Activated CD4-positive, CD25-positive, alpha-beta regulatory T cell treated with anti-CD3 and anti-CD28 coated beads, Interleukin-2, amount 50 U/mL, for 16 hours (primary cell): ENCODE results near the gene TBL1XR1.
"Not testable (repeated sequence)": the region's sequence is repeated elsewhere in the genome, so short reads cannot be mapped to it uniquely, and the experiment has no call there.

Experiments
- DNase-seq: peaks from one replicate; pipeline ENCODE4 v3.0.0-alpha.2; 2020; ENCODE audit warnings: low read depth, low spot score

TBL1XR1 gene

DNA sequence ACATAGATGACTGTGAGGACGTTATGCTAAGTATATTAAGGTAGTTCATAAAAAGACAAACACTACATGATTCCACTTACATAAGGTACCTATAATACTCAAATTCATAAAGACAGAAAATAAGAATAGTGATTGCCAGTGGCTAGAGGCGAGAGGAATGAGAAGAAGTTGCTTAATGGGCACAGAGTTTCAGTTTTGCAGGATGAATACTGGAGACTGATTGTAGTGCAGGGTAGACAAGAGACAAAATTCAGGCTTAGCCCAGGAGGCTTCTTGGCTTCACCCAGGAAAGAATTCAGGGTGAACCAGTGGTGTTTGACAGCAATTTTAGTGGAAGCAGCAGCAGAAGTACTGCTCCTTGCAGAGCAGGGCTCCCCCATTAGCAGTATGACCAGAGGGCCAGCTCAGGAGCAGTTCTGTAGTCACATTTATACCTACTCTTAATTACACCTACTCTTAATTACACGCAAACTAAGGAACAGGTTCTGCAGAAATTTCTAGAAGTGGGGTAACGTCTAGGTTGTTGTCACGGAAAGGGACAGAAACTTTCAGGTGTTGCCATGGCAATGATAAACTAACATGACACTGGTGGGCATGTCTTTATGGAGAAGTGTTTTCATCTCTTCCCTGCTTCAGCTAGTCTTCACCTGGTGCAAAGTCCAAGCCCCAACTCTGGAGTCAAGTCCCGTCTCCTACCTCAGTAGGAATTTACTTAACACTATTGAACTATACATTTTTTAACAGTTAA is 55.2 kb downstream of the TBL1XR1 start:
- DNase-seq, result no peak

DNA sequence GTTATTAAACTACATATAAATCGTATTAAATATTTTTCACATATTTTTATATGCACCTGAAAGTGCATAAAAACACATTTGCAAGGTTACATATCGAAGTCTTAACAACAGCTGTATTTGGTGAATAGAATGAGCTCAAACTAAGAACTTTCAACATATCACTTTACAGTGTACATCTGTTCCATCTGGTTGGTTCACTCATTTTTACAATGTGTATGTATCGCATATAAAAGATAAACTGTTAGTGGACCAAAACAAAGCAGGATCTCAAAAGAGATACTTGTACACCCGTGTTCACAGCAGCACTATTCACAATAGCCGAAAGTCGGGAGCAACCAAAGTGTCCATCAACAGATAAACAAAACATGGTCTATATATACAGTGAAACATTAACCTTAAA is 55.8 kb downstream of the TBL1XR1 start:
- no peak for DNase-seq

DNA sequence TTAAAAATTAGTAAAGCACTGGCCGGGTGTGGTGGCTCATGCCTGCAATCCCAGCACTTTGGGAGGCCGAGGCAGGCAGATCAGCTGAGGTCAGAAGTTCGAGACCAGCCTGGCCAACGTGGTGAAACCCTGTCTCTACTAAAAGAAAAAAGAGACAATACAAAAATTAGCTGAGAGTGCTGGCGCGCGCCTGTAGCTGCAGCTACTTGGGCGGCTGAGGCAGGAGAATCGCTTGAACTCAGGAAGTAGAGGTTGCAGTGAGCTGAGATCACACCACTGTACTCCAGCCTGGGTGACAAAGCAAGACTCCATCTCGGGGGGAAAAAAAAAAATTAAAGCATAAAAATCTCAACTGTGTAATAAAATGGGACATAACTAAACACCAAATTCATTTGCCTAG is 58.1 kb downstream of the TBL1XR1 start:
- DNase-seq, result not testable (repeated sequence)

DNA sequence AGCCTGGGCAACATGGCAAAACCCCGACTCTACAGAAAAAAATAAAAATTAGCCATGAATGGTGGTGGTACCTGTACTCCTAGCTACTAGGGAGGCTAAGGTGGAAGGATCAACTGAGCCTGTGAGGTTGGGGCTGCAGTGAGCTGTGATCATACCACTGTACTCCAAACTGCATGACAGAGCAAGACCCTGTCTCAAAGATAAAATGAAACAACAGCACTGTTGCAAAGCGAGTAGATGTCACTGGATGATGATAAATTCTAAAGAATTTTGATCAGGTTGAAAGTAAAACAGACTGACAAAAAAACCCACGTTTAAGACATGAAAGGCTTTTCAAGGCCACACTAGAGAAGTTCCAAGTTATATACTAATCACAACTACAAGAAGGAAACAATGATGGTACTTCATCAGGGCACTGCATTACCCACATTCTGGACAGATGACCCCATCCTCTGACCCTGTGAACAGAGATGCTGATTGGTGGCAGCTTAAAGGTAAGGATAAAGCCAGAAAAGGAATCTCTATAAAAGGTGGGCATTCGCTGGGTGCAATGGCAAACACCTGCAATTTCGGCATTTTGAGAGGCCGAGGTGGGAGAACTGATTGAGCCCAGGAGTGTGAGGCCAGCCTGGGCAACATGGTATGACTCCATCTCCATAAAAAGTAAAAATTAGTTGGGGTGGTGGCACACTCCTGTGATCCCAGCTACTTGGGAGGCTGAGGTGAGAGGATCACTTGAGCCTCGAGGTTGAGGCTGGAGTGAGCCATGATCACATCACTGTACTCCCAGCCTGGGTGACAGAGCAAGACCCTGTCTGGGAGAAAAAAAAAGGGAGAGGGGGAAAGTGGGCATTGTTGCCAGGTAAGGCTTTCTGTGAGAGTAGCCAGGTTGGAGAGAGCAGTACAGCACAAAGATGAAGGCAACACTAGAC is 59.2 kb downstream of the TBL1XR1 start:
- no peak for DNase-seq

DNA sequence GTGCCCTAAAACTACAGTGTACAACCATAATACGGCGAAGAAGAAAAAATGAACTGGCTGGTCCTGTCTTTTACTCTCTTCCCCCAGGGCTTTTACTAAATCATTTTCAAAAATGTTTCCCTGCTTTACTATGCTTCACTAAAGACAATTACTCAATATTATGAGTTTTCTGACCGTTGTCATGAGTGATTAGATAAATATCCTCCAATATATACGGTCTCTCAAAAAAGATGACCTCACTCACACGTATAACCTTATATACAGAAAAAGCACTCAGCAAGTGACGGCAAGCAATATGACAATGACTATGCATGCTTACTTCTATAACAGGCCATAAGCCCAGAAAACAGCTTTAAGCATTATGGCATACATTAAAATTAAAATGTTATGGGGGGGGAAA is 60.5 kb downstream of the TBL1XR1 start:
- no peak for DNase-seq

DNA sequence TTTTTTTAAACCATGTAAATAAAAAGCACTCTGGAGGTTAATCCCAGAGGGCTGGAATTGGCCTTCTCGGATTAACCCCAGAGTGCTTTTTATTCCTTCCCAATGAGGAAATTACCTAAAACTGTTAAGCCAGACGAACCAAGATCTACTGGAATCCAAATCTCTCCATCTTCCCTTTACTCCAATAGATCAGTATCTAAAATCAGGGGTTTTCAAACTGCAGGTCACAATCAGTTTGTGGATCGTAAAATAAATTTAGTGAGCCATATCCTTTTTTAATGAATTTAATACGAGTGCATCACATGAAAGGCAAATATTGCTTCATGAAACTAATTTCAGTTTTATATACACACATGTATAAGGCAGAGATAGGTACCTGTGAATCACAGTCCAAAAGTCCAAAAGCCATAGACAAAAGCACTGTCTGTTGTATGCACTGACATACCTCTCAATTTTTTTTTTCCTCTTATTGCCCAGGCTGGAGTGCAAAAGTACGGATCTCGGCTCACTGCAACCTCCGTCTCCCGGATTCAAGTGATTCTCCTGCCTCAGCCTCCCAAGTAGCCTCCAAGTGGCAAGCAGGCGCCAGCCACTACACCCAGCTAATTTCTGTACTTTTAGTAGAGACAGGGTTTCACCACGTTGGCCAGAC is 61.3 kb downstream of the TBL1XR1 start:
- no peak for DNase-seq

DNA sequence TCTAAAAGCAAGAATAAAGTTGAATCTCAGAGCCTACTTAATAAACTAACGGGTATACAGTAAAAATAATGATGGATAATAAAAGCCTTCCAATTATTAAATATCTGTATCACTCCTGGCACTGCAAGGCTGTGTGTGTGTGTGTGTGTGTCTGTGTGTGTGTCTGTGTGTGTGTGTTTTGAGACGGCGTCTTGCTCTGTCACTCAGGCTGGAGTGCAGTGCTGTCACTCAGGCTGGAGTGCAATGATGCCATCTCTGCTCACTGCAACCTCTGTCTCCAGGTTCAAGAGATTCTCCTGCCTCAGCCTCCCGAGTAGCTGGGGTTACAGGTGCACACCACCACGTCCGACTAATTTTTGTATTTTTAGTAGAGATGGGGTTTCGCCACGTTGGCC is 62.5 kb downstream of the TBL1XR1 start:
- no peak for DNase-seq

DNA sequence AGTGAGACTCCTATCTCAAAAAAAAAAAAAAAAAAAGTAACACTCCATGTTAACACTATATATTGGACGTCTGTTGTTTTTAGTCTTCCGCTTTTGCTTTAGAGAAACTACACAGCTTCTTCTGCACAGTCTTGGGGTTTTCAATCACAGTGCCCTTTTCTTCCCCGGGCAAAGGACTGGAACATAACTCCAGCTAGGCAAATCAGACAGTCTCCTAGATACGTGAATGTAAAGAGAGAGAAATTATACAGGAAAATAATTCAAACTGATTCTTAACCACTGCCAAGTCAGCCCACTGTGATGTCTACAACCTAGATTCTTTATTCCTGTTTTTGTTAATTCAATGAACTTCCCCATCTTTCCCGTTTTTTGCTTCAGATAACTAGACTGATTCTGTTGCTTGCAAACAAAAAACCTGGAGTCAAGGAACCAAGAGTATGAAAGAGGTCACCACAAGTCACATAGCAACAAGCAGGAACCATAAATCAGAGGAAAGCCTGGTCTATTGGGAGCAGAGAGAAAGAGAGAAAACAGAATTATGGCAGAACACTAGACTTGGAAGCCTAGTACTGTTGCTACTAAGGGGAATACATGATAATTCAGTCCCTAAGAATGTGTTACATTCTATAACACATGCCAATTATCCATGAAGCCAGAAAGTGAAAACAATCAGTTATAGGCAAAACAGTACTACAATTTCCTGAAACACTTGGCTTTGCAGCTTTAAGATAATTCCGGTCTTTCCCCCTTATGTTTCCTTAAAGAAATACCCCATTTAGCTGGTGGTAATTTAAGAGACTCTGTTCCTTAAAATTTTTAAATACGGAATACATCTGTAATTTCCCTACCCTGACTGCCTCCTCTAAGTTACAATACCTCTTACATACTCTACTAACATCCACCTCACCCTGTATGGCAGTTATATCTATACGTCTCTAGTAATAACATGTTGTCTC is 63.1 kb downstream of the TBL1XR1 start:
- DNase-seq, result no peak

DNA sequence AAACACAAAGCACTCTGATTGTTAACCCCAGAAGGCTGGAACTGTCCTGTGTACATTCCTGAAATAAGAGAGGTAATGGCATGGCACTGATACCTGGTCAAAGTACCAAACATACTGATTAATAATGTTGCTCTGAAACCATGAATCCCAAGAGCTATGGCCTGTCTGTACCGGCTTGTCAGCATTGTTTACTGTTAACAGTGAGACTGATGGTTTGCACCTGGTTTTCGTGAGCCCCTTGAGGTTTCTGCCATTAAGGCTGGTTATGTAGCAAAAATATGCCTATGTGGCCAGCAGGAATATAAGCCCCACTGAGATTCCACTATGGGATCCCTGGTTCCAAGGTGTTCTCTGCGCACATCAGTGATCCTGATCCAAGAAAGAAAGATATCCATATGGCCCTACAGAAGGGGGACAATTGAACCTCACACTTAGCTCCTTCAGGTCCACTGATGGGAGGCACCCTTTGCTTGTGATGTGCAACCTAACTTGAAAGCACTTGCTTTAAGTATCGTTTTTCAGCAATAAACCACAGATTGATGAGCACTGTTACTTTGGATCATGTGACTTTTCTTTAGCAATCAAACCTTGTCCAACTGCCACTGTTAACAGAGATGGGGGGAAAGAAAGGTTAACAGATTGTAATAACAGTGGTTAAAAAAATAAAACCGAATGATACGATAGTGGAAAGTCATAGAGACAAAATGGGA is 65.2 kb downstream of the TBL1XR1 start:
- no peak for DNase-seq

DNA sequence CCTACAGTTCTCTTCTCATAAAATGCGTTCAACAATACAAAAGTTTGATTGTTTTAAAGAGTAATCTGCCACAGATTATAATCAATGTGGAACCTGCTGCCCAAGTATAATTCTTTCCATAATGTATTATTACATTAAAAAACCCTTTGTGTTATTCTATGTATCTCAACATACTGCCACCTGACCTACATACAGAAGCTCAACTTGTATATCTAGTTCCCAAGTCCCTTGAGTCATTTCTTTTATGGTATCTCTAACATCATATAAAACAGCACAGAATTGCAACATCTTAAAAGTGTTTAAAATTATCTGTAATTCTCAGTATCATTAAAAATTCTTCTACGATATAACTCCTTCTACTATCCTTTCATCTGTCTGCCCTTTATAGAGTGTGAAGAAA is 70.3 kb downstream of the TBL1XR1 start:
- no peak for DNase-seq

DNA sequence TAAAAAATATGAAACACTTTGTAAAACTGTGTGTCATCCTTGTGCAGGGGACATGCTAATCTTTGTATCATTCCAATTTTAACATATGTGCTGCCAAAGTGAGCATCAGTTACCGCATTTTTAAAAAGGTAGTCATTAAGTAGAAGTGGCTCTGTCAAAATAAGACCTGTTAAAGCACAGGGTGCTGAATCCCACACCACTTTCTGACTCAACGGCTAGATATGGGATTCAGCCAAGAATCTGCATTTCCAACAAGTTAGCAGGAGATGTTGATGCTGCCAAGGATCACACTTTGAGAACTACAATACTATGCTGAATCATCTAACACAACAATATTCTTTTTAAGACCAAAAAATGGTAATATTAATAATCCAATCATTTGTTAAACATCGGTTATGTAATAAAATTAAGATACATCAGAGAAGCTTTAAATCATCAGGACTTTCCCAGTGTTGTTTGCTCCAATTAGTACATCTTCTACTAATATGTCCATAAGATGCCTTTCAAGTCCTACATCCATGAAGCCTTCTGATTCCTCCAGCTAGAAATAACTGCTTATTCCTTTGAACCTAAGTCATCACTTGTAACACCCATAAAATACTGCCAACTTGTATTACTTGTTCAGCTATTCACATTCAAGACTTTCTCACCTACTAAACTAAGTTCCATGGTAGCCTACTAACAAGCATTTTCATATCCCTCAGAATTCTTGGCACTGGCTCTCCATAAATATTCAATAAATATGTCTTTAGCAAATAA is 71.1 kb downstream of the TBL1XR1 start:
- no peak for DNase-seq

DNA sequence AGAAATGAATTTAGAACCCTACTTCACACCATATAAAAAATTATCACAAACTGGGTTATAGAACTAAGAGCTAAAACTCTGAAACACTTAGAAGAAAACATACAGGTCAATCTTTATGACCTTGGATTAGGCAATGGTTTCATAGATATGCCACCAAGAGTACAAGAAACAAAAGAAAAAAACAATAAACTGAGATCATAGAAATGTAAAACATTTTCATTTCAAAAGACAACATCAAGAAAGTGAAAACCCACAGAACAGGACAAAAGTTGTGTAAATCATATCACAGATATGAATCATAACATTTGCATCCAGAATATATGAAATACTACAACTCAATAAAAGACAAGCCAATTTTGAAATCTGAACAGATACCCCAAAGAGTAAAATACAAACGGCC is 72.4 kb downstream of the TBL1XR1 start:
- no peak for DNase-seq

DNA sequence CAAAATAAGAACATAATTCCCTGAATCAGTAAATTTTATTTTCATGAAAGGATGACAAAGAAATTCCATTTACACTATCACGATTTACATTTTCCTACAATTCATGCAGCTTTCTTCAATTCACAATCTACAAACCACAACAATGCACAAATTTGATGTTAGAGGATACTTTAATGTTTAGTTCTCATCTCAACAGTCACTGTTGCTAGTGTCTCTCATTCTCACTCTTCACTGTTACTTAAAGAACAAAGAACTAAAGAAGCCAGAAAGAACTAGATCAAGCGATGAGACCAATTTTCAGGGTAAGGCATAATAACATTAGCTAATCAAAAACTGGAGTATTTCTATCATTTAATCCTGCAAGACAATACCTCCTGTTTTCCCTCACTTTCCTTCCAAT is 73.5 kb downstream of the TBL1XR1 start:
- no peak for DNase-seq

DNA sequence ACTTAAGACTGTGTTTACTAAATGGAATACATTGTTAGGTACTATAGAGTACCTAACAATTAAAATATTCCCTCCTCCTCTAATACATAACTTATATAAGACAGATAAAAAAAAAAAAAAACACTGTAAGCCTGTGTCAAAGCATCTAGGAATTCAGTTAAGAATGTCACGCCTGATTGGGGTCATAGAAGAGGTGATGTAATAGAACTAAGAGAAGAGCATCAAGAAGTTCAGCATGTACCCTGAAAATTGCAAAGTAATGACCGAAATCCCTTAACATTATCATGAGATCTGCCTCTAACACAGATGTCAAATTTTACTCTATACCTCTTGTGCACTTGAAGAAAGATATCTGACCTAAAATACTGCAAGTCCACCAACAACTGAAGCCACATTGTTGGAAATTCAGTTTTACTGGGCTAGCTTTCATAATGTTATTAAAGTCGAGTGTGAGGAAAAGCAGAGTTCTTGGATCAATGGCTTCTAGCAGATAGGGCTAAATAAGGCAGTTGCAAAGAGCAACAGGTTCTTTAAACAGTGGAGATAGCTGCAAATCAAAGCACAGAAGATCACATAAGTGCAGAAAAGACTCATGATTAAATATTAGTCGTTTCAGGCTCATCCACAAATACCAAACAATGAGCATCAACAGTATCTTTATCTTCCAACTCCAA is 75.0 kb downstream of the TBL1XR1 start:
- no peak for DNase-seq

DNA sequence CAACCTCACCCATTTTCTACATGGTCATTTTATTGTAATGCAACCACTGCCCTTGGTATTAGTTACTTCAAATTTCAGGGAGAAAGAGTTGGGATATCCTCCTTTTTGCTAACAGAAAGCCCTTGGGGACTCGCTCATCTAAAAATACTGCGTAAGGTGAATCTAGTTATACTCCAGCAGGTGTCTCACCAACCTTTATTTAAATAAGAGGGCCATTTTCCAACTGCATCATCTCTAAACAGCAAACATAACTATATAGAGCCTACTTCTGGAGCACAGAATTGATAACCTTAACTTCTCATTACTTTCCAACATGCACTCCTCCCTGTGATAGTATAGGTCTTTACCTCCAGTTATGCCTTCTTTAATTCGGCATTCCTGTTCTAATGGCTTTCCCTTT is 77.5 kb downstream of the TBL1XR1 start:
- DNase-seq, result no peak

DNA sequence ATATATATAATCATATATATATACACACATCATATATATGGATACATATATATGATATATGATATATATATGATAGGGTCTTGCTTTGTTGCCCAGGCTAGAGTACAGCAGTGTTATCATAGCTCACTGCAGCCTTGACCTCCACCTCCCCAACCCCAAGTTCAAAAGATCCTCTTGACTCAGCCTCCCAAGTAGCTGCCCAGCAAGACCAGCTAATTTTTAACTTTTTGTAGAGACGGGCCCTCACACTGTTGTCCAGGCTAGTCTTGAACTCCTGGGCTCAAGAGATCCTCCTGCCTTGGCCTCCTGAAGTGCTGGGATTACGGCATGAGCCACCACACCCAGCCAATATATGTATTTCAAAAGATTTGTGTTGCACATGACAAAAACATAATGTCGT is 83.0 kb downstream of the TBL1XR1 start:
- DNase-seq, result no peak

DNA sequence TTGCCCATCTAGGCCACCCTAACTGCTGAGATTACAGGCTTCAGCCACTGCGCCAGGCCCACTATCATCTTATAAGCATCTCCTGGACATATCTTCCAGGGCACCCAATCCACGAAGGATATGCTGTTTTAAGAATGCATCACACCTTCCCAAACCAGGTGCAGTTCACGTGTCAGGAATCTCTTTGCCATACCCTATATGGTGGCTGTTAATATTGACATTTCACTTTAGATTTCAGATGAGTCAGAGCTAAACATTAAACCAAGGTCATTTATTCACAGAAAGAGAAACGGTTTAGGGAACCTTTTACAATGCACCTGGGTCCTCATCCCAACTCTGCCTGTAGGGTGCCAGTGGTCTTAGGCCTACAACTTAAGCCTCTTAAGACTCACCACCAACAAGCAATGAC is 85.7 kb downstream of the TBL1XR1 start:
- no peak for DNase-seq

DNA sequence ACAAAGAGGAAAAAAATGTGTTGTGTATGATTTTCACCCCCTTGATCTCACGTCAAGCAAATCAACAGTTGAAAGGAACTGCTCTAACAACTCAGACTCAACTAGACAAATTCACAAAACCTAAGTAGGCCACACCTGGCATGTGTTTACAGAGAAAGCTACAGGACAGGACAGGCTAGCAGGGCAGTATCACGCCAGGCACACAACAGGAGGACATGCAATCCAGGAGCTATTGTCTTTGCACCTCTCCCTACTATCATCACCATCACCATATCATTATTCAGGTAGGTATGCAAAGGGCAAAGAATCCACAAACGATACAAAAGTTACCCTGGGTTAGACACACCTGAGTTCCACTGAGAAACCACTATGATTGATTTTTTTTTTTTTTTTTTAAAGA is 86.4 kb downstream of the TBL1XR1 start:
- DNase-seq, result no peak

DNA sequence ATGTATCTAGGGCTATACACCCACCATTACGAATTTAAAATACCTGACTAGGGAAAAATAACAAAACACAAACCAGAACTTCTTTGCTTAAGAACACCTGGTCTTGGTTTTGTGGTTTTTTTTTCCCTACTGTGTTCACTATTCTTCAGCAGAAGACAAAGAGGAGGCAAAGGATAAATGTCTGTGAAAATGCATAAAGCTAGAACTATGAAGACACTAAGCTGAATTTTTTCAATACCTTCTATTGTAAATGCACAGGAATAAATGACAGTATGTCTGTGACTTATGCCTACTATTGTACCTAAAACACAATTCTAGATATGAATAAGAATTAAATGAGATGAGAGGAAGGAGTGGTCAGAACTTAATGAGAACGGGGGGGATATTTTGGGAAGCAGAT is 86.9 kb downstream of the TBL1XR1 start:
- no peak for DNase-seq
